Esophagus muscularis mucosa (tissue), 4 donors: Measurements from ENCODE around the gene CYTH1. TPM values are rescaled to one million over a fixed set of nuclear protein-coding genes. Genes with fewer than 3 reads are reported as not detected.

Experiments used
- DNase-seq: peaks from one replicate; pipeline ENCODE4 v3.0.0-alpha.2; 2017; ENCODE audit errors: extremely low spot score
- H3K27ac ChIP-seq, 4 donors: fragments of 200-600 bp; sonication (generic); replicated peaks in 1 of 4; 1 replicate in 3 of 4; 2 replicates in 1 of 4; pipeline ENCODE4 v1.5.1; 2016 to 2019; ENCODE audit warnings: mild to moderate bottlenecking in 1 of 4
- H3K27me3 ChIP-seq, 4 donors: fragments of 200-600 bp; sonication (generic); one replicate each; pipeline versions ENCODE4 v1.5.1 to v1.6.0; 2016 to 2019
- H3K36me3 ChIP-seq, 4 donors: fragments of 200-600 bp; sonication (generic); one replicate each; pipeline ENCODE4 v1.5.1; 2016 to 2019
- H3K4me1 ChIP-seq, 4 donors: fragments of 200-600 bp; sonication (generic); one replicate each; pipeline ENCODE4 v1.5.1; 2016 to 2019
- H3K4me3 ChIP-seq, 4 donors: fragments of 200-600 bp; sonication (generic); 1 replicate in 2 of 4; 2 replicates in 2 of 4; pipeline ENCODE4 v1.5.1; 2016 to 2019; ENCODE audit warnings: mild to moderate bottlenecking in 4 of 4, moderate library complexity in 1 of 4
- H3K9me3 ChIP-seq, 4 donors: fragments of 200-600 bp; sonication (generic); 1 replicate in 3 of 4; 2 replicates in 1 of 4; pipeline ENCODE4 v1.5.1; 2016 to 2019
- CTCF ChIP-seq, 3 experiments: fragments of 200-600 bp in 2 of 3; fragments of 450-650 bp in 1 of 3; sonication (generic) in 2 of 3; IDR thresholded peaks; one replicate each; pipeline ENCODE4 v1.5.1; 2017 to 2019; ENCODE audit warnings: antibody characterized with exemption in 3 of 3, mild to moderate bottlenecking in 2 of 3, moderate library complexity in 1 of 3
- EP300 ChIP-seq: sonication (generic); formaldehyde crosslinking; IDR thresholded peaks from one replicate; pipeline ENCODE4 v1.6.1; 2017; ENCODE audit warnings: antibody characterized with exemption
- POLR2A ChIP-seq: fragments of 450-650 bp; IDR thresholded peaks from one replicate; pipeline ENCODE4 v1.6.1; 2017; ENCODE audit warnings: antibody characterized with exemption, moderate library complexity, mild to moderate bottlenecking, low read depth
- POLR2AphosphoS5 ChIP-seq, 2 donors: sonication (generic); formaldehyde crosslinking; IDR thresholded peaks; one replicate each; pipeline ENCODE4 v1.6.1; 2017; ENCODE audit warnings: antibody characterized with exemption in 2 of 2
- WGBS: methylation state at CpG from one replicate; pipeline ENCODE4 v1.1.5; 2018; 5-methylcytosine and 5-hydroxymethylcytosine counted together
- intact Hi-C: fragments of 100-400 bp; cut with DNase I; formaldehyde crosslinking; loops from one replicate; pipeline ENCODE4 v1.15.1; 2023
- total RNA-seq, 4 donors: library from RNA; depleted of rRNA; stranded (reverse); fragments of >200 nt; gene quantifications; one replicate each; pipeline versions ENCODE4 v1.1.0 to v1.2.1, GENCODE V29; 2016

The CYTH1 gene
- total RNA-seq, 4 donors from 2014 or later, result 25.7 to 39.4 (median 35.7) TPM

DNA sequence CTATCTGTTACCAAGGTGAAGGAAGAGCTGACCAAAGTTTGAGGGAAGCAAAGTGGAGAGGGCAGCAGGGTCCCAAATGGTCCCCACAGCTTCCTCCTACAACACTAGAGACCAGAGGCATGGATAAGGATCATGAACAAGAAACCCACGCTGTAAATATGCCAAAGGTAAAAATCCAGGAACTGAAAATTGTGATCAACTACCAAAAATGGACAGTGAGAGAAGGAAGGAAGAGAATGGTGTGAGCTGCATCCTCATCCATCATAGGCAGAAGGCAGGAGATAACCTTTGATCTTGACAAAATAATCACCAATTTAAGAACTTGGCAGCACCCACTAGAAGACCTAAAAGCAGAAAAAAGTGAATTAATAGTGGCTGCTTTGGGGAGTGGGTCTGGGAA lies 66.2 kb downstream of the CYTH1 start:
- 40% methylated on average over 1 of the region's 1 CpG for WGBS
- intact Hi-C loops, result loop anchor here (5.0 kb wide), 1 partner anchor 66 kb away; the partner anchor contains the start of gene CYTH1
- TF ChIP-seq POLR2AphosphoS5 (IDR thresholded peaks at IDR 0.05) (no peak), CTCF (IDR thresholded peaks at IDR 0.05) (no peak), EP300 (no peak), POLR2A (no peak)

DNA sequence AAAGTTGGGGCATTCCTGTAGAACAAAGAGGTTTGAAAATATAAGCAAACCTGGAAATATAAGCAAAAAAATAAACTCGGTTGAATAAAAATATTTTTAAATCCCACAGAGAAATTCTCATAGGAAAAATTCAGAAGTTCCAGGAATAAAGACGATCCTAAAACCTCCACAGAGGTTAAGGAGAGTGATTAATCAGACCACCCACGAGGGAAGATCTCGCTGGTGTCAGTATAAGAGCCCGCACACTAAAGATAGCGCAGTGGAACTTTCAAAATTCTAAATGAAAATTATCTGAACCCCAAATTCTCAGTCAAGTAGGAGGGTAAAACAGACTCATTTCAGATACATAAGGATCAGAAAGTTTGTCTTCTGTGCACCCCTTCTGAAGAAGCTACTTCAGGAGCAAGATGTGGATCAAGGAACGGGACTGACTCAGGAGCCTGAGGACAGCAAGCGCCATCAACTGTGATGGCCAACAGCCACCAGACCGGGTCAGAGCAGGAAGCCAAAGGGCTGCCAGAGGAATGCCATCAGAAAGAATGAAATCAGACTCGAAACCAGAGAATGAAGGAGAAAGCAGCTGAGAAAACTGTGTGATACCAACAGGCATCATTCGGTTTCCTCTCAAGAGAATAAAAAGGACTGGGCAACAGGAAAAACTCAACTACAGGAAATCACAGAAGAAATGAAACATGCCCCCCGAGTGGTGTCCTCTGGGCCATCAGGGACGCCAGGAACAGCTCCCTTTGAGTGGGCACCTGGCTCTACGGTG lies 66.9 kb downstream of the CYTH1 start:
- Histone ChIP-seq H3K27me3 (no peaks in the 10 kb centered on the region), H3K4me1 (peaks cover 31 to 76% (median 60%) of the 10 kb centered on the region in 4 donors), H3K36me3 (no peaks in the 10 kb centered on the region), H3K27ac (peak overlapping the region in 3 of 4 donors; percentile 13 to 71 (median 27)), H3K9me3 (no peaks in the 10 kb centered on the region), H3K4me3 (no peak overlapping the region)
- whole genome bisulfite sequencing, result 72% methylated on average over 14 of the region's 14 CpGs
- intact Hi-C loops, result loop anchor here (5.0 kb wide), 1 partner anchor 67 kb away; the partner anchor contains the start of gene CYTH1
- no peak for TF ChIP-seq POLR2A
- no peak for TF ChIP-seq EP300
- no peak for TF ChIP-seq CTCF (IDR thresholded peaks at IDR 0.05)
- no peak for DNase-seq

More for the DNA sequence above, 66.2 kb downstream of the CYTH1 start:
- Histone ChIP-seq H3K4me3 (no peak overlapping the region), H3K36me3 (no peaks in the 10 kb centered on the region), H3K9me3 (no peaks in the 10 kb centered on the region), H3K27me3 (no peaks in the 10 kb centered on the region), H3K4me1 (peaks cover 36 to 76% (median 64%) of the 10 kb centered on the region in 4 donors), H3K27ac (peak overlapping the region in 2 of 4 donors; percentile 13 to 71)
- no peak for DNase-seq

DNA sequence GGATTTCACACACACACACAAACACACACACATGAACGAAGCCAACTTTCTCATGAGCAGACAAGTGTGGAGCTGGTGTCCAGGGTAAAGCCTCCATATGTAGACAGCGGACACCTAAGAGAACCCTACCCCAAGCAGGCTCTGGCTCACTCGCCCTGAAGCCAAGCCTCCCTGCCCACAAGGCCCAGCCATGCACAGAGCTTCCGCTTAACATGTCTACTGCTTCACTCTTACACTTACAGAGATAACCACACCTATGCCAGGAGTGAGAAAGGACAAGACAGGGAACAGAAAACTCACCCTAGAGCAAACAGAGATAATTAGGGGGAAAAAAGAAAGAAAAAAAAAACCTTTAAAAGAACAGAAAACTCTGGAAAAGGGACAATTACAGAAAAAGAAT lies 67.5 kb downstream of the CYTH1 start:
- Histone ChIP-seq H3K36me3 (no peaks in the 10 kb centered on the region), H3K9me3 (no peaks in the 10 kb centered on the region), H3K4me1 (peaks cover 31 to 77% (median 60%) of the 10 kb centered on the region in 4 donors), H3K27me3 (no peaks in the 10 kb centered on the region), H3K4me3 (no peak overlapping the region), H3K27ac (no peak overlapping the region)
- no peak for DNase-seq
- TF ChIP-seq POLR2A (no peak), EP300 (no peak), POLR2AphosphoS5 (IDR thresholded peaks at IDR 0.05) (no peak), CTCF (IDR thresholded peaks at IDR 0.05) (no peak)
- intact Hi-C loops, result no loop called here
- WGBS, result 98% methylated on average over 4 of the region's 4 CpGs

DNA sequence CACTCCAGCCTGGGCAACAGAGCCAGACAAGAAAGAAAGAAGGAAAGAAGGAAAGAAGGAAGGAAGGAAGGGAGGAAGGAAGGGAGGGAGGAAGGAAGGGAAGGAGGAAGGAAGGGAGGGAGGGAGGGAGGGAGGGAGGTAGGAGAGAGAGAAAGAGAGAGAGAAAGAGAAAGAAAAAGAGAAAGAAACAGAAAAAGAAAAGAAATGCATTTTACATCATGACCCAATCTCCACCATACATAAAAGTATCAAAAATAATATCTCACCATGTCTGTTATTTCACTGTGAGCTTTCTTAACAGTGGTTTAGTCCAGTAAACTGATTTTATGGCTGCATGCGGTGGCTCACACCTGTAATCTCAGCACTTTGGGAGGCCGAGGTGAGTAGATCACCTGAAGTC lies 70.0 kb downstream of the CYTH1 start:
- Histone ChIP-seq H3K4me3 (no peak overlapping the region), H3K36me3 (peaks cover 0 to 18% (median 9%) of the 10 kb centered on the region in 4 donors), H3K27ac (no peak overlapping the region), H3K27me3 (no peaks in the 10 kb centered on the region), H3K4me1 (peaks cover 25 to 70% (median 59%) of the 10 kb centered on the region in 4 donors), H3K9me3 (no peaks in the 10 kb centered on the region)
- 96% methylated on average over 2 of the region's 2 CpGs for WGBS
- intact Hi-C loops, result no loop called here
- DNase-seq, result no peak
- TF ChIP-seq EP300 (no peak), POLR2AphosphoS5 (IDR thresholded peaks at IDR 0.05) (no peak), POLR2A (no peak), CTCF (IDR thresholded peaks at IDR 0.05) (no peak)
